ENCODE measurements around the gene MTIF3. TPM values are rescaled to one million over a fixed set of nuclear protein-coding genes. Genes with fewer than 3 reads are reported as not detected.

The MTIF3 gene
- polyA plus RNA-seq, 1 donor (not counting 4 experiments of a cell fraction or from before 2014, with no cell fraction given): 56.1 TPM

DNA sequence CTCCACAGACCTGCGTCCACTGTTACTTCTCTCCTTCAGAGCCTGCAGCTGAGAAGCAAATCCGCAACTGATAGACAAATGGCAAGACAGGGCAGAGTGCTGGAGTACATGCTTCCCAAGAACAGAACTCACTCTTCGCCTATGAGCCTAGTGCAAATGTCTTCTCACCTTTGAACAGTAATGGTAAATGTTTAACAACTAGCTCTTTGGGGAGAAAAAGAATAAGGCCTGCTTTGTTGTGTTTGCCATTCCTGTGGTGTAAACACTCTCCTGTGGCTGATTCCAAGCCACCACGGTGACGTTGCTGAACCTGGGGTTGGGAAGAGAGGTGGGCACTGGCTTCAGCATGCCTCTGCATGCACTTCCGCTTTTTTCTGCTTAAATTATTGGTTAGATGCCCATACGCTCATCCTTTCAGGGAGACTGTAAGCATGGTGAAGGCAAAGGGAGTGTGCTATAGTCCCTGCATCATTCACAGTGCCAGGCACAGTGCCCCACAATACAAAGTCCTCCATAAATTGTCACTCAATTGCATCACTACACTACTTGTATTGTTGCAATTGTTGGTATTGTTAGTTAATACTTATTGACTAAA, 54.0 kb downstream of the MTIF3 start:
- Histone ChIP-seq H2AFZ (ENCODE audit: control insufficient read depth, low read length) (no peak overlapping the region), H3K4me2 (ENCODE audit: control insufficient read depth, extremely low read depth, insufficient read depth, low read depth, low read length) (no peak overlapping the region), H3K27ac (ENCODE audit: control insufficient read depth, insufficient read depth, low read length) (no peak overlapping the region), H3K9me1 (ENCODE audit: control insufficient read depth, extremely low read depth, insufficient read depth, low read length) (no peaks in the 10 kb centered on the region), H4K20me1 (ENCODE audit: control insufficient read depth, extremely low read depth, insufficient read depth, low read length) (no peaks in the 10 kb centered on the region), H3K9ac (ENCODE audit: control insufficient read depth, extremely low read depth, insufficient read depth, low read length) (no peak overlapping the region), H3K27me3 (ENCODE audit: control insufficient read depth, extremely low read depth, insufficient read depth, low read length) (peaks cover 6% of the 10 kb centered on the region), H3K9me3 (ENCODE audit: control insufficient read depth, low read depth, low read length) (no peaks in the 10 kb centered on the region), H3K79me2 (ENCODE audit: control insufficient read depth, insufficient read depth, low read length) (no peaks in the 10 kb centered on the region), H3K4me1 (ENCODE audit: control insufficient read depth, extremely low read depth, insufficient read depth, low read length) (peaks cover 6% of the 10 kb centered on the region), H3K4me3 (ENCODE audit: control insufficient read depth in 2 of 3, extremely low read depth in 1 of 3, insufficient read depth in 2 of 3, low read depth in 1 of 3, low read length in 3 of 3) (no peak overlapping the region), H3K36me3 (ENCODE audit: control insufficient read depth in 2 of 2, extremely low read depth in 1 of 2, insufficient read depth in 2 of 2, low read length in 2 of 2) (no peaks in the 10 kb centered on the region)
- FAIRE-seq: no peak
- no peak for DNase-seq (ENCODE audit: low read depth, low spot score)
- TF ChIP-seq, protein P1, sequence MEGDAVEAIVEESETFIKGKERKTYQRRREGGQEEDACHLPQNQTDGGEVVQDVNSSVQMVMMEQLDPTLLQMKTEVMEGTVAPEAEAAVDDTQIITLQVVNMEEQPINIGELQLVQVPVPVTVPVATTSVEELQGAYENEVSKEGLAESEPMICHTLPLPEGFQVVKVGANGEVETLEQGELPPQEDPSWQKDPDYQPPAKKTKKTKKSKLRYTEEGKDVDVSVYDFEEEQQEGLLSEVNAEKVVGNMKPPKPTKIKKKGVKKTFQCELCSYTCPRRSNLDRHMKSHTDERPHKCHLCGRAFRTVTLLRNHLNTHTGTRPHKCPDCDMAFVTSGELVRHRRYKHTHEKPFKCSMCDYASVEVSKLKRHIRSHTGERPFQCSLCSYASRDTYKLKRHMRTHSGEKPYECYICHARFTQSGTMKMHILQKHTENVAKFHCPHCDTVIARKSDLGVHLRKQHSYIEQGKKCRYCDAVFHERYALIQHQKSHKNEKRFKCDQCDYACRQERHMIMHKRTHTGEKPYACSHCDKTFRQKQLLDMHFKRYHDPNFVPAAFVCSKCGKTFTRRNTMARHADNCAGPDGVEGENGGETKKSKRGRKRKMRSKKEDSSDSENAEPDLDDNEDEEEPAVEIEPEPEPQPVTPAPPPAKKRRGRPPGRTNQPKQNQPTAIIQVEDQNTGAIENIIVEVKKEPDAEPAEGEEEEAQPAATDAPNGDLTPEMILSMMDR (optimal IDR thresholded peaks at IDR 0.05 in 1 of 3, IDR thresholded peaks at IDR 0.05 in 1 of 3, conservative IDR thresholded peaks at IDR 0.05 in 1 of 3; ENCODE audit: extremely low read depth in 1 of 3, insufficient read depth in 2 of 3, low read length in 3 of 3): no peak
- TF ChIP-seq EZH2 (IDR thresholded peaks at IDR 0.05; ENCODE audit: low read length): no peak
- dilution Hi-C loops (cut with MboI; ENCODE audit: extremely low pct_ligation_motif_present, low sequenced_read_pairs): no loop called here

DNA sequence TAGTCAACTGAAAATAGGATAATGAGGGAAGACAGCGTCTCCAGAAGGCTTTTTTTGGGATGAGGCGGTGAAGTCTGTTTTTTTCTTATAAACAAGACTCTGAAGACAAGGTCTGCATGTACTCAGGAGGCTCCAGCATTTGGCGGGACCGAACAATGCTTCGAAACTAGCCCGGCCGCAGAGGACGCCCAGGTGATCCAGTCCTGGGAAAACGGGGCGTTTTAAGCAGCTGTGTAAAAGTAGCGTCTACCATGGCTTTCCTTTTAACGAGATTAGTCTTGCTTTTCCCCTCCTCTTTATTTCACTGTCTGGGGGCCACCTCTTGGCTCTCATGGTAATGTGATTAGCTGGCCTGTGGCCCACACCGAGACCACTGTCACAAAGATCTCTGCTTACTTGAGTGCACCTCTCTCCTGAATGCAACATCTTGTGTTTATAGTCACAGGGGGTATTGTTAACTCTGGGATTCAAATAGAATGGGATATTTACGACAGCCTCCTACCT, 55.3 kb downstream of the MTIF3 start:
- H3K36me3 ChIP-seq (ENCODE audit: control insufficient read depth in 2 of 2, extremely low read depth in 1 of 2, insufficient read depth in 2 of 2, low read length in 2 of 2): no peaks in the 10 kb centered on the region
- dilution Hi-C loops (cut with MboI; ENCODE audit: extremely low pct_ligation_motif_present, low sequenced_read_pairs): no loop called here
- H2AFZ ChIP-seq (ENCODE audit: control insufficient read depth, low read length): no peak overlapping the region
- no peaks in the 10 kb centered on the region for H3K4me1 ChIP-seq (ENCODE audit: control insufficient read depth, extremely low read depth, insufficient read depth, low read length)
- TF ChIP-seq EZH2 (IDR thresholded peaks at IDR 0.05; ENCODE audit: low read length): no peak
- TF ChIP-seq, protein P1 (optimal IDR thresholded peaks at IDR 0.05 in 1 of 3, IDR thresholded peaks at IDR 0.05 in 1 of 3, conservative IDR thresholded peaks at IDR 0.05 in 1 of 3; ENCODE audit: extremely low read depth in 1 of 3, insufficient read depth in 2 of 3, low read length in 3 of 3): no peak
- H3K27me3 ChIP-seq (ENCODE audit: control insufficient read depth, extremely low read depth, insufficient read depth, low read length): peaks cover 6% of the 10 kb centered on the region
- no peaks in the 10 kb centered on the region for H3K9me3 ChIP-seq (ENCODE audit: control insufficient read depth, low read depth, low read length)
- H3K9me1 ChIP-seq (ENCODE audit: control insufficient read depth, extremely low read depth, insufficient read depth, low read length): no peaks in the 10 kb centered on the region
- no peaks in the 10 kb centered on the region for H3K79me2 ChIP-seq (ENCODE audit: control insufficient read depth, insufficient read depth, low read length)
- H3K4me2 ChIP-seq (ENCODE audit: control insufficient read depth, extremely low read depth, insufficient read depth, low read depth, low read length): no peak overlapping the region
- H4K20me1 ChIP-seq (ENCODE audit: control insufficient read depth, extremely low read depth, insufficient read depth, low read length): no peaks in the 10 kb centered on the region
- no peak for FAIRE-seq
- H3K9ac ChIP-seq (ENCODE audit: control insufficient read depth, extremely low read depth, insufficient read depth, low read length): no peak overlapping the region
- no peak for DNase-seq (ENCODE audit: low read depth, low spot score)
- H3K4me3 ChIP-seq (ENCODE audit: control insufficient read depth in 2 of 3, extremely low read depth in 1 of 3, insufficient read depth in 2 of 3, low read depth in 1 of 3, low read length in 3 of 3): no peak overlapping the region
- H3K27ac ChIP-seq (ENCODE audit: control insufficient read depth, insufficient read depth, low read length): no peak overlapping the region
